Upper lobe of right lung (tissue), 1 donor: Measurements from ENCODE around the gene ABCF3. TPM values are rescaled to one million over a fixed set of nuclear protein-coding genes. Genes with fewer than 3 reads are reported as not detected.

Experiments used
- ATAC-seq: fragments of 200-7000 bp; cut with Tn5 transposase; one replicate; pipeline ENCODE4 v1.9.1; 2020; ENCODE audit warnings: mild to moderate bottlenecking, moderate library complexity
- DNase-seq: peaks from one replicate; pipeline ENCODE4 v3.0.0-alpha.2; 2020
- H3K27ac ChIP-seq: fragments of 200-600 bp; one replicate; pipeline ENCODE4 v1.8.0; 2022
- H3K27me3 ChIP-seq: fragments of 200-600 bp; one replicate; pipeline ENCODE4 v1.8.0; 2022; ENCODE audit warnings: mild to moderate bottlenecking
- H3K36me3 ChIP-seq: fragments of 200-600 bp; one replicate; pipeline ENCODE4 v1.8.0; 2022
- H3K4me1 ChIP-seq: fragments of 200-600 bp; one replicate; pipeline ENCODE4 v1.8.0; 2022
- H3K4me3 ChIP-seq: fragments of 200-600 bp; one replicate; pipeline ENCODE4 v1.8.0; 2022; ENCODE audit warnings: mild to moderate bottlenecking
- H3K9me3 ChIP-seq: fragments of 200-600 bp; one replicate; pipeline ENCODE4 v1.8.0; 2022
- intact Hi-C: fragments of 100-400 bp; cut with DNase I; formaldehyde crosslinking; loops from one replicate; pipeline ENCODE4 v1.11.0; 2022
- total RNA-seq: library from RNA; stranded (reverse); fragmentation: NEBNext Ultra II Directional; extraction: Animal tissue kit (Norgen Biotek cat#: 25700); gene quantifications from one replicate; pipeline ENCODE4 v1.2.1, GENCODE V29; 2021
- TF ChIP-seq, protein P1 (sequence below): fragments of 200-600 bp; IDR thresholded peaks from one replicate; pipeline ENCODE4 v1.8.0; 2022; ENCODE audit warnings: antibody characterized with exemption
- donor health status: DM: no; HTN: yes; CAD: no; lungs with severe emphysema.

Gene ABCF3
- total RNA-seq, 1 donor from 2014 or later: 60.9 TPM

DNA sequence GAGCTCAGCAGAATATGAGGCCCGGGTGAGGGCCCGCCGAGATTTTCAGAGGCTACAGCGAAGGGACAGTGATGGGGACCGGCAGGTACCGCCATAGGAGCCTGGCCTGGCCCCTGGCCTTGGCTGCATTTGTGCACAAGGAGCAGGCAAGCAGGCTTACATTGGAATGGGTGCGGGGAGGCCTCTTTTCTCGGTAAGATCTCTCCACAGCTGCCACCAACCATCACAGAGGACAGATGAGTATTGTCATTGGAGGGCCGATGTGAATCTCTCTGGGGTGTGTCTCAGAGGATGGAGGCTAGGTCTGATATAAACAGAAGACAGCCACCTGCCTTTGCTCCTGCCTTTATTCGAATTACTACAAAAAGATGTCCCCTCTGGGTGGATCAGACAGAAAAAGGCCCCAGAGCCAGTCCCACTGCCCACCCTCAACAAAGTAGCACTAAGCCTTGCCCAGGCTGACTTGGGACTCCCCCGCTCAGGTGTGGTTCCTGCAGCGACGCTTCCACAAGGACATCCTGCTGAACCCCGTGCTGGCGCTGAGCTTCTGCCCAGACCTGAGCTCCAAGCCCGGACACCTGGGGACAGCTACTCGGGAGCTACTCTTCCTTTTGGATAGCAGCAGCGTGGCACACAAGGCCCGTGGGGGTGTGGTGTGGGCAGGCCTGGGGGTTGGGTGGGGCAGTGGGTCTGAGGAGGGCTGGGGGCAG lies 48.8 kb downstream of the ABCF3 start:
- intact Hi-C loops: no loop called here
- TF ChIP-seq, protein P1, sequence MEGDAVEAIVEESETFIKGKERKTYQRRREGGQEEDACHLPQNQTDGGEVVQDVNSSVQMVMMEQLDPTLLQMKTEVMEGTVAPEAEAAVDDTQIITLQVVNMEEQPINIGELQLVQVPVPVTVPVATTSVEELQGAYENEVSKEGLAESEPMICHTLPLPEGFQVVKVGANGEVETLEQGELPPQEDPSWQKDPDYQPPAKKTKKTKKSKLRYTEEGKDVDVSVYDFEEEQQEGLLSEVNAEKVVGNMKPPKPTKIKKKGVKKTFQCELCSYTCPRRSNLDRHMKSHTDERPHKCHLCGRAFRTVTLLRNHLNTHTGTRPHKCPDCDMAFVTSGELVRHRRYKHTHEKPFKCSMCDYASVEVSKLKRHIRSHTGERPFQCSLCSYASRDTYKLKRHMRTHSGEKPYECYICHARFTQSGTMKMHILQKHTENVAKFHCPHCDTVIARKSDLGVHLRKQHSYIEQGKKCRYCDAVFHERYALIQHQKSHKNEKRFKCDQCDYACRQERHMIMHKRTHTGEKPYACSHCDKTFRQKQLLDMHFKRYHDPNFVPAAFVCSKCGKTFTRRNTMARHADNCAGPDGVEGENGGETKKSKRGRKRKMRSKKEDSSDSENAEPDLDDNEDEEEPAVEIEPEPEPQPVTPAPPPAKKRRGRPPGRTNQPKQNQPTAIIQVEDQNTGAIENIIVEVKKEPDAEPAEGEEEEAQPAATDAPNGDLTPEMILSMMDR: no peak
- DNase-seq (no peak), ATAC-seq (no peak)
- Histone ChIP-seq H3K36me3 (no peaks in the 10 kb centered on the region), H3K27ac (no peak overlapping the region), H3K4me1 (peaks cover 5% of the 10 kb centered on the region), H3K9me3 (no peaks in the 10 kb centered on the region), H3K4me3 (no peak overlapping the region), H3K27me3 (peaks cover 29% of the 10 kb centered on the region)

DNA sequence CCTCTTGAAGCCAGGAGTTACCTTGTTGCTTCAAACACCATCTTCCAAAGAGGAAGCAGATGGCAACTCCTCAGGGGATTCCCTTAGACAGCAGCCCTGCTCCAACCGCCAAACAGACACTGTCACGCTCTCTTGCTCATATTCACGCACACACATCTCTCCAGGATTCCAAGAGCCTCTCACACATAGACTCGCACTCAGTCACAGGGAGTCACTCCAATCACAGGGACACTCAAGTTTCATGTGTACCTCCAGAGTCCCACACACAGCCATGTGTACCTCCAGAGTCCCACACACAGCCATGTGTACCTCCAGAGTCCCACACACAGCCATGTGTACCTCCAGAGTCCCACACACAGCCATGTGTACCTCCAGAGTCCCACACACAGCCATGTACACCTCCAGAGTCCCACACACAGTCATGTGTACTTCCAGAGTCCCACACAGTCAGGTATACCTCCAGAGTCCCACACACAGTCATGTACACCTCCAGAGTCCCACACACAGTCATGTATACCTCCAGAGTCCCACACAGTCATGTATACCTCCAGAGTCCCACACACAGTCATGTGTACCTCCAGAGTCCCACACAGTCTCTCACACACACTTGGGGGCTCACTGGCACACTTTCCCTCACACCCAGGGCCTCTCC lies 49.5 kb downstream of the ABCF3 start:
- Histone ChIP-seq H3K36me3 (no peaks in the 10 kb centered on the region), H3K27me3 (peaks cover 22% of the 10 kb centered on the region), H3K9me3 (no peaks in the 10 kb centered on the region), H3K27ac (no peak overlapping the region), H3K4me1 (no peaks in the 10 kb centered on the region), H3K4me3 (no peak overlapping the region)
- ATAC-seq: no peak
- no peak for DNase-seq
- intact Hi-C loops: no loop called here
- TF ChIP-seq, protein P1: no peak

DNA sequence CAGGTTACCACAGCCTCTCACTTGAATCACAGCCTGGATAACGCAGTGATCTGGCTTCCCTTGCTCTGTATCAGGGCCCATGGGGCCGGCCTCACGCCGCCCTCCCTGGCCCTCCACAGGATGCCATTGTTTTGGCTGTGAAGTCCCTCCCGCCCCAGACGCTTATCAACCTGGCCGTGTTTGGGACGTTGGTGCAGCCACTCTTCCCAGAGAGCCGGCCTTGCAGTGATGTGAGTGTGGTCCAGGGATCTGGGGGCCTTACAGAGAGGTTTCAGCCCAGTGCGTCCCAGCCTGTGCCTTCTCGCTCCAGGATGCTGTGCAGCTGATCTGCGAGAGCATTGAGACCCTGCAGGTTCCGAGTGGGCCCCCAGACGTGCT lies 50.0 kb downstream of the ABCF3 start:
- DNase-seq: no peak
- intact Hi-C loops: no loop called here

DNA sequence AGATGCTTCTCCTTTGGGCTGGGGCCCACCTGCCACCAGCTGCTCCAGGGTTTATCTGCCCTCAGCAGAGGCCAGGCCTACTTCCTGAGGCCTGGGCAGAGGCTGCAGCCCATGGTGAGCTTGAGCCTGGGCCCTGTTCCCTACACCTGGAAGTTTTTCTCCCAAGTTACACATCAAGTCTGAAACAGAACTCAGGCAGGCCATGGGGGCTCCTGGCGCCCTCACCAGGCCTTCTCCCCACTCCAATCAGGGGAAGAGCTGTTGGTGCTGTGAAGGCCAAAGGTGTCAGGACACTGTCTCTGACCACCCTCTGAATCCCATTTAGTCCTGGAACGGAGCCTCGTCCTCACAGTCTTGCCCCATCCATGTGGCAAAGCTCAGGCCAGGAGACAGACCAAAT lies 50.6 kb downstream of the ABCF3 start:
- Histone ChIP-seq H3K27ac (no peak overlapping the region), H3K4me1 (no peaks in the 10 kb centered on the region), H3K27me3 (peaks cover 11% of the 10 kb centered on the region), H3K4me3 (no peak overlapping the region), H3K36me3 (no peaks in the 10 kb centered on the region), H3K9me3 (no peaks in the 10 kb centered on the region)
- TF ChIP-seq, protein P1: no peak
- ATAC-seq (no peak), DNase-seq (no peak)
- intact Hi-C loops: no loop called here

More for the DNA sequence above, 50.0 kb downstream of the ABCF3 start:
- no peak overlapping the region for H3K27ac ChIP-seq
- no peaks in the 10 kb centered on the region for H3K9me3 ChIP-seq
- H3K27me3 ChIP-seq: peaks cover 17% of the 10 kb centered on the region
- H3K4me1 ChIP-seq: no peaks in the 10 kb centered on the region
- TF ChIP-seq, protein P1: no peak
- no peaks in the 10 kb centered on the region for H3K36me3 ChIP-seq
- no peak for ATAC-seq
- H3K4me3 ChIP-seq: no peak overlapping the region

DNA sequence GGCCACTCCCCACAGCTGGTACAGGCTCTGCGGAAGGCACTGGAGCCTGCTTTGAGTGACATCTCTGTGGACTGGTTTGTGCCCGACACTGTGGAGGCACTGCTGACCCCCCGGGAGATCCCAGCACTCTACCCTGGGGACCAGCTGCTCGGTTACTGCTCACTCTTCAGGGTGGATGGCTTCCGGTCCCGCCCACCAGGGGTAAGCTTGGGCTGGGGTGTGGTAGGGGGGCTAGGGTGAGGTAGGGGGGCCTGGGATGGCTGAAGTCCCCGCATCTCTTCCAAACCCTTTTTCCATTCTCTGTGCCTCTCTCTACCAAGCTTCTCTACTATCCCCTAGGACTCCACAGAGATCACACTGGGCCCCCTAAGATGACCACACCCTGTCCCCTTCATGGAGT lies 51.2 kb downstream of the ABCF3 start:
- no peak for ATAC-seq
- no peak overlapping the region for H3K27ac ChIP-seq
- TF ChIP-seq, protein P1: no peak

More for the DNA sequence above, 51.2 kb downstream of the ABCF3 start:
- Histone ChIP-seq H3K27me3 (peaks cover 5% of the 10 kb centered on the region), H3K36me3 (peaks cover 2% of the 10 kb centered on the region), H3K4me1 (no peaks in the 10 kb centered on the region), H3K4me3 (no peak overlapping the region), H3K9me3 (no peaks in the 10 kb centered on the region)
- intact Hi-C loops: no loop called here
- no peak for DNase-seq
